22Rv1 (cell line): ENCODE measurements around the gene RPP40.

ENCODE experiments used
- ZFX ChIP-seq: fragments of 450-650 bp; IDR thresholded peaks from 2 replicates; pipeline ENCODE4 v1.6.1; 2017; ENCODE audit warnings: antibody characterized with exemption, borderline replicate concordance
- TF ChIP-seq, protein P1 (sequence below): fragments of 450-650 bp; IDR thresholded peaks from 2 replicates; pipeline ENCODE4 v1.5.1; 2017; ENCODE audit warnings: mild to moderate bottlenecking

DNA sequence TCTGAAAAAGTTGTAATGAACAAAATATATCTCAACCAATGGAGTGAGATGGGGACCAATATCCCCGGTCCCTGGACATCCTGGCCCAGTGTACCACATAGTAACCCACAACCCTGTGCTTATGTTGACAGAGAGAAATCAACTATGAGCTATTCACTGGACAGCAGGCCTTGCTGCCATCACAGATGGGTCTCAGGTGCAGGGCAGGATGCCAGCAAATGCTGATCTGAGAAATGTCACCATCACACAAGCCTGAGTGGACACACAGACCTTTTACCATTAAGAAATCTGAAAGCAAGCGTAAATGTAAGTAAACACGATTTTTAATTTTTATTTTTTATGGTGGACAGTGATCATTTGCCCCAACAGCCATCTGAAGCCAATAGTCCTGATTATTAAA, 9.1 kb downstream of the RPP40 start:
- TF ChIP-seq, protein P1, sequence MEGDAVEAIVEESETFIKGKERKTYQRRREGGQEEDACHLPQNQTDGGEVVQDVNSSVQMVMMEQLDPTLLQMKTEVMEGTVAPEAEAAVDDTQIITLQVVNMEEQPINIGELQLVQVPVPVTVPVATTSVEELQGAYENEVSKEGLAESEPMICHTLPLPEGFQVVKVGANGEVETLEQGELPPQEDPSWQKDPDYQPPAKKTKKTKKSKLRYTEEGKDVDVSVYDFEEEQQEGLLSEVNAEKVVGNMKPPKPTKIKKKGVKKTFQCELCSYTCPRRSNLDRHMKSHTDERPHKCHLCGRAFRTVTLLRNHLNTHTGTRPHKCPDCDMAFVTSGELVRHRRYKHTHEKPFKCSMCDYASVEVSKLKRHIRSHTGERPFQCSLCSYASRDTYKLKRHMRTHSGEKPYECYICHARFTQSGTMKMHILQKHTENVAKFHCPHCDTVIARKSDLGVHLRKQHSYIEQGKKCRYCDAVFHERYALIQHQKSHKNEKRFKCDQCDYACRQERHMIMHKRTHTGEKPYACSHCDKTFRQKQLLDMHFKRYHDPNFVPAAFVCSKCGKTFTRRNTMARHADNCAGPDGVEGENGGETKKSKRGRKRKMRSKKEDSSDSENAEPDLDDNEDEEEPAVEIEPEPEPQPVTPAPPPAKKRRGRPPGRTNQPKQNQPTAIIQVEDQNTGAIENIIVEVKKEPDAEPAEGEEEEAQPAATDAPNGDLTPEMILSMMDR, result no peak
- TF ChIP-seq ZFX, result no peak
